RKO (cell line): ENCODE data around the gene HERC2.
"Not testable (repeated sequence)": the region's sequence is repeated elsewhere in the genome, so short reads cannot be mapped to it uniquely, and the experiment has no call there.

ENCODE experiments used
- DNase-seq: peaks from one replicate; pipeline ENCODE4 v3.0.0-alpha.2; 2016; ENCODE audit warnings: low spot score

The HERC2 gene

GRCh38 chr15:28227303-28227702, 94.7 kb downstream of the HERC2 start:
- peak; percentile 28 for DNase-seq

- not testable (repeated sequence) for DNase-seq
Observed at GRCh38 chr15:28222612-28223011, 99.4 kb downstream of the HERC2 start.

- DNase-seq = not testable (repeated sequence)
Observed at GRCh38 chr15:28221696-28222095, 100.3 kb downstream of the HERC2 start.

GRCh38 chr15:28219116-28219515, 102.9 kb downstream of the HERC2 start:
- no peak for DNase-seq

GRCh38 chr15:28216946-28217546, 104.9 kb downstream of the HERC2 start:
- not testable (repeated sequence) for DNase-seq

- not testable (repeated sequence) for DNase-seq
Observed at GRCh38 chr15:28215521-28215920, 106.5 kb downstream of the HERC2 start.

- not testable (repeated sequence) for DNase-seq
Observed at GRCh38 chr15:28214006-28214790, 107.8 kb downstream of the HERC2 start.

GRCh38 chr15:28213393-28213792, 108.6 kb downstream of the HERC2 start:
- DNase-seq = not testable (repeated sequence)

- no peak for DNase-seq
Observed at GRCh38 chr15:28208583-28208982, 113.4 kb downstream of the HERC2 start.

- DNase-seq = not testable (repeated sequence)
Observed at GRCh38 chr15:28205640-28206039, 116.3 kb downstream of the HERC2 start.

- DNase-seq = not testable (repeated sequence)
Observed at GRCh38 chr15:28203055-28203828, 118.7 kb downstream of the HERC2 start.

GRCh38 chr15:28202124-28202523, 119.9 kb downstream of the HERC2 start:
- DNase-seq = not testable (repeated sequence)

- DNase-seq = not testable (repeated sequence)
Observed at GRCh38 chr15:28198215-28198614, 123.8 kb downstream of the HERC2 start.

- DNase-seq = not testable (repeated sequence)
Observed at GRCh38 chr15:28197694-28198093, 124.3 kb downstream of the HERC2 start.

- not testable (repeated sequence) for DNase-seq
Observed at GRCh38 chr15:28196581-28196980, 125.4 kb downstream of the HERC2 start.

- no peak for DNase-seq
Observed at GRCh38 chr15:28192772-28193171, 129.2 kb downstream of the HERC2 start.

- no peak for DNase-seq
Observed at GRCh38 chr15:28191832-28192231, 130.1 kb downstream of the HERC2 start.

- no peak for DNase-seq
Observed at GRCh38 chr15:28190391-28191174, 131.4 kb downstream of the HERC2 start.

GRCh38 chr15:28185148-28185895, 136.7 kb downstream of the HERC2 start:
- DNase-seq = no peak

GRCh38 chr15:28184166-28184565, 137.8 kb downstream of the HERC2 start:
- no peak for DNase-seq

GRCh38 chr15:28182731-28183130, 139.2 kb downstream of the HERC2 start:
- no peak for DNase-seq
